SKM-1 treated with dmso at 0.1 percent for 144 hours (cell line): ENCODE results near the gene DGLUCY.
"Not testable (repeated sequence)": the region's sequence is repeated elsewhere in the genome, so short reads cannot be mapped to it uniquely, and the experiment has no call there.

Source experiments
- DNase-seq: peaks from one replicate; lab custom pipeline; 2025; ENCODE audit not compliant: unreplicated experiment; lab: John Stamatoyannopoulos, UW

DGLUCY gene

GRCh38 chr14:91232603-91233002, 118.7 kb downstream of the DGLUCY start:
- DNase-seq, result no peak

- no peak for DNase-seq
These were observed 120.3 kb downstream of the DGLUCY start for GRCh38 chr14:91233936-91234790.

- no peak for DNase-seq
These were observed 120.9 kb downstream of the DGLUCY start for GRCh38 chr14:91234791-91235114.

- no peak for DNase-seq
These were observed 122.0 kb downstream of the DGLUCY start for GRCh38 chr14:91235841-91236240.

- DNase-seq, result no peak
These were observed 123.3 kb downstream of the DGLUCY start for GRCh38 chr14:91237219-91237618.

- no peak for DNase-seq
These were observed 124.2 kb downstream of the DGLUCY start for GRCh38 chr14:91238085-91238484.

GRCh38 chr14:91238661-91239060, 124.8 kb downstream of the DGLUCY start:
- DNase-seq, result no peak

- DNase-seq, result peak; percentile 82
These were observed 128.0 kb downstream of the DGLUCY start for GRCh38 chr14:91241863-91242262.

- no peak for DNase-seq
These were observed 128.8 kb downstream of the DGLUCY start for GRCh38 chr14:91242635-91243034.

GRCh38 chr14:91243074-91243471, 129.2 kb downstream of the DGLUCY start:
- no peak for DNase-seq

GRCh38 chr14:91244501-91244901, 130.6 kb downstream of the DGLUCY start, which contains the start of gene GPR68:
TSS of gene GPR68 (minus strand) at chr14:91244704. CDS start at chr14:91235050, 9,654 bp downstream.
- DNase-seq, result no peak

GRCh38 chr14:91245029-91245428, 131.2 kb downstream of the DGLUCY start:
- no peak for DNase-seq

GRCh38 chr14:91245616-91246015, 131.7 kb downstream of the DGLUCY start:
- not testable (repeated sequence) for DNase-seq

GRCh38 chr14:91246051-91246852, 132.4 kb downstream of the DGLUCY start:
- DNase-seq, result no peak

GRCh38 chr14:91249841-91250616, 136.2 kb downstream of the DGLUCY start:
- peak; percentile 56 for DNase-seq

GRCh38 chr14:91250912-91251311, 137.0 kb downstream of the DGLUCY start:
- DNase-seq, result no peak

- DNase-seq, result no peak
These were observed 139.3 kb downstream of the DGLUCY start for GRCh38 chr14:91252871-91253794.

GRCh38 chr14:91253795-91254323, 140.0 kb downstream of the DGLUCY start:
- no peak for DNase-seq

- no peak for DNase-seq
These were observed 140.6 kb downstream of the DGLUCY start for GRCh38 chr14:91254461-91254860.
